PFSK-1 (cell line): Measurements from ENCODE around the gene SCML1.

Experiments
- POLR2AphosphoS5 ChIP-seq: IDR thresholded peaks from 2 replicates; pipeline ENCODE4 v1.6.1; 2012; ENCODE audit warnings: low read depth, mild to moderate bottlenecking, control low read depth, low read length, moderate library complexity
- SIN3A ChIP-seq: IDR thresholded peaks from 2 replicates; pipeline ENCODE4 v1.6.1; 2012; ENCODE audit warnings: mild to moderate bottlenecking, low read length, moderate library complexity, borderline replicate concordance; ENCODE audit not compliant: insufficient read depth
- TAF1 ChIP-seq: IDR thresholded peaks from 2 replicates; pipeline ENCODE4 v1.6.1; 2012; ENCODE audit warnings: low read length, control low read depth, borderline replicate concordance; ENCODE audit not compliant: insufficient read depth
- TF ChIP-seq, protein P1 (sequence below), 2 experiments: IDR thresholded peaks; 2 replicates each; pipeline versions ENCODE4 v1.6.1 to v1.8.0; 2011 to 2012; ENCODE audit warnings: low read depth in 2 of 2, low read length in 2 of 2, control low read depth in 1 of 2, inconsistent platforms in 1 of 2, mild to moderate bottlenecking in 1 of 2, moderate library complexity in 1 of 2; ENCODE audit not compliant: insufficient read depth in 1 of 2

GRCh38 chrX:17710871-17711301 is 26.4 kb upstream of the SCML1 start:
- no peak for TF ChIP-seq POLR2AphosphoS5
- TF ChIP-seq, protein P1, sequence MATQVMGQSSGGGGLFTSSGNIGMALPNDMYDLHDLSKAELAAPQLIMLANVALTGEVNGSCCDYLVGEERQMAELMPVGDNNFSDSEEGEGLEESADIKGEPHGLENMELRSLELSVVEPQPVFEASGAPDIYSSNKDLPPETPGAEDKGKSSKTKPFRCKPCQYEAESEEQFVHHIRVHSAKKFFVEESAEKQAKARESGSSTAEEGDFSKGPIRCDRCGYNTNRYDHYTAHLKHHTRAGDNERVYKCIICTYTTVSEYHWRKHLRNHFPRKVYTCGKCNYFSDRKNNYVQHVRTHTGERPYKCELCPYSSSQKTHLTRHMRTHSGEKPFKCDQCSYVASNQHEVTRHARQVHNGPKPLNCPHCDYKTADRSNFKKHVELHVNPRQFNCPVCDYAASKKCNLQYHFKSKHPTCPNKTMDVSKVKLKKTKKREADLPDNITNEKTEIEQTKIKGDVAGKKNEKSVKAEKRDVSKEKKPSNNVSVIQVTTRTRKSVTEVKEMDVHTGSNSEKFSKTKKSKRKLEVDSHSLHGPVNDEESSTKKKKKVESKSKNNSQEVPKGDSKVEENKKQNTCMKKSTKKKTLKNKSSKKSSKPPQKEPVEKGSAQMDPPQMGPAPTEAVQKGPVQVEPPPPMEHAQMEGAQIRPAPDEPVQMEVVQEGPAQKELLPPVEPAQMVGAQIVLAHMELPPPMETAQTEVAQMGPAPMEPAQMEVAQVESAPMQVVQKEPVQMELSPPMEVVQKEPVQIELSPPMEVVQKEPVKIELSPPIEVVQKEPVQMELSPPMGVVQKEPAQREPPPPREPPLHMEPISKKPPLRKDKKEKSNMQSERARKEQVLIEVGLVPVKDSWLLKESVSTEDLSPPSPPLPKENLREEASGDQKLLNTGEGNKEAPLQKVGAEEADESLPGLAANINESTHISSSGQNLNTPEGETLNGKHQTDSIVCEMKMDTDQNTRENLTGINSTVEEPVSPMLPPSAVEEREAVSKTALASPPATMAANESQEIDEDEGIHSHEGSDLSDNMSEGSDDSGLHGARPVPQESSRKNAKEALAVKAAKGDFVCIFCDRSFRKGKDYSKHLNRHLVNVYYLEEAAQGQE (IDR thresholded peaks at IDR 0.05; ENCODE audit: insufficient read depth in 1 of 2, low read depth in 2 of 2, low read length in 2 of 2), result no peak
- TF ChIP-seq TAF1, result no peak
- no peak for TF ChIP-seq SIN3A
